ENCODE data around the gene SMIM45.
"Not testable (repeated sequence)": the region's sequence is repeated elsewhere in the genome, so short reads cannot be mapped to it uniquely, and the experiment has no call there.

Gene SMIM45

DNA sequence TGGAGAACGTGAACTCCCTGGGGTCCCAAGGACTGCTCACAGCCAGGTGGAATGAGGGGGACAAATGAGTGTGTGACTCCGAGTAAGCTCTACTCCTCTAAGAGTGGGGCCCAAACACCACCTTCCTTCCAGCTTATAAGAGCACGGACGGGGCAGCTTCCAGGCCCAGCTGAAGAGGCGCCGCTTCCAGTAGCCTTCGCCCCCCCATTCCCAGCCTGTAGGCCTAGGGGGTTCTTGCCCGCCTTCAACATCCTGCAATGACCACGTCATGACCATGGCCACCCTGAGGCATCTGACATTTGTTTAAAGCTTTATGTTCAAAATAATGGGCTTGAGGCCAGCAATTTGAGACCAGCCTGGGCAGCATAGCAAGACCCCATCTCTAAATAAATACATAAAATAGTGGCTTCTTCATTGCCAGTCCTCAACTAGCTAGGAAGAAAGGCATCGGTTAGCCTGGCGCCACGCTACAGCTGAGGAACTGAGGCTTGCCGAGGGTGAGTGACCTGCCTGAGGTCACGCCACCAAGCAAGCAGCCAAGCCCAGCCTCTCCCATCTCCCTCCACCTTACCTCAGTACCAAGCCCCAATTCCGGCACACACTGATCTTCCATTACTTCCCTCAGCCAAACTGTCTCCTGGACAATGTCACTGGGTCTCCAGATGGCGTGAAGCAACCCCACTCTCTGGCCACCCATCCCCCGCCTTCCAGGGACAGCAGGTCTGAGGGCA lies 17.5 kb upstream of the SMIM45 start:
- no peak overlapping the region for H3K27ac Mint-ChIP-seq

DNA sequence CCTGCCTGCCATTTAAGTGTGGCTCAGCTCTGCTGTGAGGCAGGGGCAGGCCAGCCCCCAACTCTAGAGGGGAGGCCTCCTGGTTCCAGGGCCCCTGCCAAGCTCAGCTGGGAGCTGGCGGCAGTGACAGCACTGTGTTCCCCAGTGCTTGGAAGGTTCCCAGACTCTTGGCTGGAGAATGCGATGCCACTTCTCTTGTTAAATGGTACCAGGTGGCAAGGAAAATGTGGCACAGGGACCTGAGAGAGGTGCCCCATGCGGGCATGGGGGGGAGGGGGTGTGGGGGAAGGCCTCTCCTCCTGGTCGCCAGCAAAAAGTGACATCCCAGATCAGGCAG lies 17.0 kb upstream of the SMIM45 start:
- DNase-seq (no peak), ATAC-seq (replicated peaks in 1 of 2) (no peak)
- Mint-ChIP-seq H3K27ac (no peak overlapping the region), H3K4me1 (ENCODE audit: low read depth) (peaks cover 17% of the 10 kb centered on the region), H3K27me3 (ENCODE audit: low read depth) (no peaks in the 10 kb centered on the region), H3K4me3 (no peak overlapping the region), H3K36me3 (ENCODE audit: insufficient read depth in 2 of 2) (peaks cover 3 to 11% of the 10 kb centered on the region in 2 donors), H3K9me3 (no peaks in the 10 kb centered on the region)

More for the DNA sequence above, 17.5 kb upstream of the SMIM45 start:
- no peak for DNase-seq
- H3K4me3 Mint-ChIP-seq = no peak overlapping the region
- H3K27me3 Mint-ChIP-seq (ENCODE audit: low read depth) = no peaks in the 10 kb centered on the region
- ATAC-seq (replicated peaks in 1 of 2) = no peak
- no peaks in the 10 kb centered on the region for H3K9me3 Mint-ChIP-seq
- H3K4me1 Mint-ChIP-seq (ENCODE audit: low read depth) = peaks cover 12% of the 10 kb centered on the region
- H3K36me3 Mint-ChIP-seq (ENCODE audit: insufficient read depth in 2 of 2) = peaks cover 3 to 9% of the 10 kb centered on the region in 2 donors

DNA sequence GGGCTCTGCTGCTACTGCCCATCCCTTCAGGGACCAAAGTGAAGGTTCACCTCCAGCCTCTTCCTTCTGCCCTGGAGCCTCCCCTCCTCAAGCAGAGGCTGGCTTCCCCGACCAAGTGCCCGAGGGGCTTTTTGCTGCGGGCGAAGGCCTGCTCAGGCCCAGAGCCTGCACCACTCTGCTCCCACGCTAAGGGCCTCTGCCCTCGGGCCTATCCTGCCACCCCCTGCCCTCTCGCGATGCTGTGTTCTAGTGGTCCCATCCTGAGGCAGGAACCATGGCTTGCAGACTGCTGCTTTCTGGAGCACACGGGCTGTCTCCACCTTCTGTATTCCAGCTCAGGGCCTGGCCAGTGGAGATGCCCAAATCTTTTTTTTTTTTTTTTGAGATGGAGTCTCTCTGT lies 16.4 kb upstream of the SMIM45 start:
- H3K36me3 Mint-ChIP-seq (ENCODE audit: insufficient read depth in 2 of 2) = peaks cover 3 to 11% of the 10 kb centered on the region in 2 donors
- no peaks in the 10 kb centered on the region for H3K27me3 Mint-ChIP-seq (ENCODE audit: low read depth)
- H3K9me3 Mint-ChIP-seq = no peaks in the 10 kb centered on the region
- peaks cover 22% of the 10 kb centered on the region for H3K4me1 Mint-ChIP-seq (ENCODE audit: low read depth)
- peak overlapping the region; percentile 33 for H3K27ac Mint-ChIP-seq
- ATAC-seq (replicated peaks in 1 of 2) = no peak
- no peak for DNase-seq
- no peak overlapping the region for H3K4me3 Mint-ChIP-seq

DNA sequence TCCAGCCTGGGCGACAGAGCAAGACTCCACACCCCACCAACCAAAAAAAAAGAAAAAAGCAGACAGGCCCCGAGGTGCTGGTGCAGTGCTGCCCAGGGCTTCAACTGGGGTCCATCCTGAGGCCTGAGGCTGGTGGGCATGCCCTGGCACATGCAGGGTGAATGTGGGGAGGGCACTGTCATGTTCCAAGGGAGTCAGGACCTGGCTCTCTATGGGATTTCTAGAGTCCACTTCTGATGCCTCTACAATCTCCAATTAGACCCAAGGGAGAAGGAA lies 15.1 kb upstream of the SMIM45 start:
- H3K4me3 Mint-ChIP-seq = no peak overlapping the region
- DNase-seq (no peak), ATAC-seq (replicated peaks in 1 of 2) (no peak)
- H3K27me3 Mint-ChIP-seq (ENCODE audit: low read depth) = no peaks in the 10 kb centered on the region
- no peaks in the 10 kb centered on the region for H3K9me3 Mint-ChIP-seq
- H3K27ac Mint-ChIP-seq = peak overlapping the region; percentile 63
- H3K4me1 Mint-ChIP-seq (ENCODE audit: low read depth) = peaks cover 36% of the 10 kb centered on the region
- H3K36me3 Mint-ChIP-seq (ENCODE audit: insufficient read depth in 2 of 2) = peaks cover 6 to 22% of the 10 kb centered on the region in 2 donors

DNA sequence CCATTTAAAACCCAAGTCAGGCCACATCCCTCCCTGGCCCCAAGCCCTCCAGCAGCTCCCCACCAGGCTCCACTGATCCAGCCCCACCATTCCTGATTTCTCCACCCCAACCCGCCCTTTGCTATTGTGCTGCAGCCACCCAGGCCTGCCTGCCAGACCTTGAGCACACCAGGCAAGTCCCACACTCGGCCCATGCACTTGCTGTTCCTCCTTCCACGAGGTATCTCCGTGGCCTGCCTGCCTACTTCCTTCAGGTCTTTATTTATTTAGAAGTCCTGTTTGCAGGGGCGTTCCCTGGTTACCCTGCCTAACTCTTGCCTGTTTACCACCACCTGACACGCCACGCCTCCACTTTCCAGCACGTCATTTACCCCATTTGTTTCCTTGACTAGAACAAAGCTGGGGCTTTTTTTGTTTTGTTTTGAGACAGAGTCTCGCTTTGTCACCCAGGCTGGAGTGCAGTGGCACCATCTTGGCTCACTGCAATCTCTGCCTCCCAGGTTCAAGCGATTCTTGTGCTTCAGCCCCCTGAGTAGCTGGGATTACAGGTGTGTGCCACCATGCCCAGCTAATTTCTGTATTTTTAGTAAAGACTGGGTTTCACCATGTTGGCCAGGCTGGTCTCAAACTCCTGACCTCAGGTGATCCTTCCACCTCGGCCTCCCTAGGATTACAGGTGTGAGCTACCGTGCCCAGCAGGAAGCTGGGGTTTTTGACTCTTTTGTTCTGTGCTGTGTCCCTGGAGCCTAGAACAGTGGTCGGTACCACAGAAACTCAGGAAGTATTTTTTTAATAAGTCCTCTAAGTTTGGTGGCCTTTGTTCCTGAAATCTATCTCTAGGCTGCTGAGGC lies 11.7 kb upstream of the SMIM45 start:
- H3K9me3 Mint-ChIP-seq = no peaks in the 10 kb centered on the region
- ATAC-seq (replicated peaks in 1 of 2) = peak; percentile 83 to 84
- peaks cover 8 to 28% of the 10 kb centered on the region in 2 donors for H3K36me3 Mint-ChIP-seq (ENCODE audit: insufficient read depth in 2 of 2)
- peak overlapping the region; percentile 100 for H3K27ac Mint-ChIP-seq
- peak overlapping the region; percentile 74 to 89 for H3K4me3 Mint-ChIP-seq
- H3K4me1 Mint-ChIP-seq (ENCODE audit: low read depth) = peaks cover 66% of the 10 kb centered on the region
- no peaks in the 10 kb centered on the region for H3K27me3 Mint-ChIP-seq (ENCODE audit: low read depth)
- DNase-seq = peak; percentile 94 to 96

DNA sequence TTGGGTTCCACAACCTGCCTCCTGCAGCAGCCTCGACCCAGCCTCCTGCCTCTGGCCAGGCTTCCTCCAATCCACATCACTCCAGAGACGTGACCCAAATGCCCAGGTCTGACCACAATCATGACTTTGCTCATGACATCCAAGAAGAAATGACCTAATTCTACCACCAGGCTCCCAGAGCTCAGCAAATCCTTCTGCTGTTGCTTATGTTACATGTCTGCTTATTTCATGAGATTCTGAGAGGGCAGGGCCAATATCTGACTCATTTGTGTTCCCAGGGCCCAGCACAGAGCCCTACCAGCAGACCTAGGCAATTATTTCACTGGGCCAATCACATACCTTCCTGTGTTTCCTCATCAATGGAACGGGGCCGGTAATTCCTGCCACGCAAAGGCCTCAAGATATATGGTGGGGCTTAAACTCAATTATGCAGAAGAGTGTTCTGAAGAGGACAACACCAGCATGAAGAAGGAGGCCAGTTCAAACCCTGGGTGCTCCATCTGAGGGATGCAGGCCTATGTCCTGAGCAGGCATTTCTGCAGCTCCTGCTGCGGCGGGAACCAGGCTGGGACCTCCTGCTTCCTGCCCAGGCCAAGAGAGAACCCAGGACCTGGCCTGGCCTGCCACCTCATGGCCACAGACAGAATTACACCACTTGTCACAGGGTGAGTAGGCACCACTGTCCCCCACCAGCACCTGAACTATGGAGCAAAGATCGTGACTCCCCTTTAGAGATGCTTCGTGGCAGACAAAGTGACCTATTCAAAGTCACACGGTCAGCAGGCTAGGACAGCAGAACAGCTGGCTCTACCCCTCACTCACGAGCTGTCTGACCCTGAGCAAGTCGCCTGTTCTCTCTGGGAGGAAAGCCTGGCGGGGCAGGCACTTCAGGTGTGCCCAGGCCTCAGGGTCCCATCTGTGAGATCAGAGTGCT lies 10.9 kb upstream of the SMIM45 start:
- Mint-ChIP-seq H3K27me3 (ENCODE audit: low read depth) (no peaks in the 10 kb centered on the region), H3K4me3 (peak overlapping the region; percentile 74 to 89), H3K27ac (peak overlapping the region; percentile 100), H3K4me1 (ENCODE audit: low read depth) (peaks cover 72% of the 10 kb centered on the region), H3K9me3 (no peaks in the 10 kb centered on the region), H3K36me3 (ENCODE audit: insufficient read depth in 2 of 2) (peaks cover 11 to 33% of the 10 kb centered on the region in 2 donors)
- ATAC-seq (replicated peaks in 1 of 2) (peak; percentile 65 to 71), DNase-seq (peak; percentile 86 to 89)

DNA sequence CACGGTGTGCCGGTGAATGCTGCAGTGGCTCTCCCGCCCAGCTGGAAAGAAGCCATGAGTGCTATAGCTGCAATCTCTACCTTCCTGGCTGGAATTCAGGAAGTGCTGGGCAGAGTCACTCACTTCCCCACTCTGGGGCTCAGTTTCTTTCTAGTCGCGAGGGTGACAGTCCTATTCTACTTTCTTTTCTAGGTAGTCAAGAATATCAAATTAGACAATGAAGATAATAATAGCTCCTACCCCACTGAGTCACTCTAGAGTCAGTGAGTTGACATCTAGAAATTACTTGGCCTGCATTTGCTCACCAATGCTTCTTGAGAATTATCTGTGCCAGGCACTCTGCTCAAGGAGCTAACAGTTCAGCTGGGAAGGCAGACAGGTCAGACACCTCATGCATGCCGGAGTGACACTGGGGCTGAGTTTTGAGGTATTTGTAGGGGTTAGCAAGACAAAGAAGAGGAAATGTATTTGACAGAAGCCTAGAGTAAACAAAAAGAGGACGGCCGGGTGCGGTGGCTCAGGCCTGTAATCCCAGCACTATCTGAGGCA lies 8.2 kb upstream of the SMIM45 start:
- peak overlapping the region; percentile 68 to 76 for H3K4me3 Mint-ChIP-seq
- DNase-seq = peak in 1 of 2 donors; percentile 33
- peaks cover 86% of the 10 kb centered on the region for H3K4me1 Mint-ChIP-seq (ENCODE audit: low read depth)
- H3K9me3 Mint-ChIP-seq = no peaks in the 10 kb centered on the region
- ATAC-seq (replicated peaks in 1 of 2) = no peak
- peak overlapping the region; percentile 73 for H3K27ac Mint-ChIP-seq
- H3K36me3 Mint-ChIP-seq (ENCODE audit: insufficient read depth in 2 of 2) = peaks cover 9 to 32% of the 10 kb centered on the region in 2 donors
- no peaks in the 10 kb centered on the region for H3K27me3 Mint-ChIP-seq (ENCODE audit: low read depth)

DNA sequence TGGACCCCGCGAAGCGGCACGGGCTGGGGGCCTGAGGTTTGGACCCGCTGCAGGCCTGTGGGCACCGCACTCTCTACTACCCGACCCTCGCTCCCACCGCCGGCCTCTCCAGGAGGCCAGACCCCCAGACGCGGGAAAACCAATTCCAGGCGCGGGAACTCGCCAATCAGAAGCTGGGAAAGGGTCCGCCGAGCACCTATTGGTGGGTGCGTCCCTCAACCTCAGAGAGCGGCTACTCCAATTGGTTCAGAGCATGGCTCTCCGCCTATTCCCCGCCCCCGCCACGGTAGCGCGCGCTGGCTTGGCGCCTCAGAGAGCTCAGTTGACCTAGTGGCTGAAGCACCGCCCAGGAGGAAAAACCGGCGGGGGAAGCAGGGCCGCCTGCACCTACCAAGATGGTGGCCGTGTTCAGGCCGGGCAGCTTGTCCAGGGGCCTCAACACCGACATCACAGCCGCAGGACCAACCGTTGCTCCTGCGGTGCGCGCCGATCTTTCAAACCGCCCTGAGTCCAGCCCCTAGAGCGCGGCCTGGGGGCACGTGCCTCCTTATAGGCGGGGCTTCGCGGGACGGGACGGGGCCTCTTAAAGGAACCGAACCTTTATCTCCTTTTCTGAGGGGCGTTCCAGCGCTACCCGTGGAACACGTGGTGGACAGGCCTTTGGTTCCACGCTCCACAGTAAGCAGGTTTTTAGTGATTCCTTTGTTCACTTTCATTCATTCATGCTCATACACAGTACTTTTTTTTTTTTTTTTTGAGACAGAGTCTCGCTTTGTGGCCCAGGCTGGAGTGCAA lies 5.1 kb upstream of the SMIM45 start, which contains the start of gene CENPM:
TSS of gene CENPM (minus strand) at position 524 of the 795 bp plus-strand sequence. CDS start at position 448, 76 bp downstream.
- peak; percentile 96 for DNase-seq
- H3K4me3 Mint-ChIP-seq = peak within 1 kb of the TSS; percentile 94 to 97
- peaks cover 5 to 17% of the 10 kb centered on the region in 2 donors for H3K36me3 Mint-ChIP-seq (ENCODE audit: insufficient read depth in 2 of 2)
- no peaks in the 10 kb centered on the region for H3K27me3 Mint-ChIP-seq (ENCODE audit: low read depth)
- H3K9me3 Mint-ChIP-seq = no peaks in the 10 kb centered on the region
- peak within 1 kb of the TSS; percentile 56 for H3K27ac Mint-ChIP-seq
- ATAC-seq (replicated peaks in 1 of 2) = peak; percentile 94 to 95
- peaks cover 75% of the 10 kb centered on the region for H3K4me1 Mint-ChIP-seq (ENCODE audit: low read depth)

DNA sequence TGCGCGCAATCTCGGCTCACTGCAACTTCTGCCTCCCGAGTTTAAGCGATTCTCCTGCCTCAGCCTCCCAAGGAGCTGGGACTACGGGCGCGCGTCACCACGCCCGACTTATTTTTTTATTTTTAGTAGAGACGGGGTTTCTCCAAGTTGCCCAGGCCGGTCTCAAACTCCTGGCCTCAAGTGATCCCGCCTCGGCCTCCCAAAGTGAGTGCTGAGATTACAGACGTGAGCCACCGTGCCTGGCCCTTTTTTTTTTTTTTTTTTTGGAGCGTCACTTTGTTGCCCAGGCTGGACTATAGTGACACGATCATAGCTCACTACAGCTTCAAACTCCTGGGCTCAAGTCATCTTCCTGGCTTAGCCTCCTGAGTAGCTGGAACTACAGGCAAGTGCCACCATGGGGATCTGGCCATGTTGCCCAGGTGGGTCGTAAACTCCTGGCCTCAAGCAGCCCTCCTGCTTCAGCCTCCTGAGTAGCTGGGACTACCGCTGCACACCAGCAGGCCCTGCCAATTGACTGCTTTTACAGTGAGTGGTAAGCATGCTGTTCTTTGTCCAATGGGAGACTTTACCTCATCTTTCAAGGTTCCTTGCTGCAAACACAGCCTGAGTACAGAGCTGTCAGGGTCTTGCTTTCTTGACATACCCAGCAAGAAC lies 4.4 kb upstream of the SMIM45 start:
- Mint-ChIP-seq H3K4me3 (peak overlapping the region; percentile 94 to 97), H3K4me1 (ENCODE audit: low read depth) (peaks cover 70% of the 10 kb centered on the region), H3K27ac (peak overlapping the region; percentile 51), H3K36me3 (ENCODE audit: insufficient read depth in 2 of 2) (peaks cover 5 to 12% of the 10 kb centered on the region in 2 donors), H3K9me3 (no peaks in the 10 kb centered on the region), H3K27me3 (ENCODE audit: low read depth) (no peaks in the 10 kb centered on the region)
- no peak for DNase-seq
- no peak for ATAC-seq (replicated peaks in 1 of 2)

DNA sequence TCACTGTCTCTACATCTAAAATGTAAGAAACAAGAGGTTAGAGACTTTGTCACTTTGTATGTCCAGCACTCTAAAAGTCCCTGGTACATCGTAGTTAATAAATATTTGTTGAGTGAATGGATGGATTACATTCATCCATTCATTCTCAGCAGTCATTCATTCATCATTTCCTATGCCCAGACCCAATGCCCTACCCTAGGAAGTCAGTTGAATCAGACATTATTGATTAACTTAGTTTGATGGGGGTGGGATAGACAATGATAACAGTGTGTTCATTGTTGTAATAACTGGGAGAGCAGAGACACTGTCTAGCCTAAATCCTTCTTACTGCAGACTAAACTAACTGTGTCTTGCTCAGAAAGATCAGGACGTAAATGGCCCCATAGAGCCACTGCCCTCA lies 3.8 kb upstream of the SMIM45 start:
- H3K4me1 Mint-ChIP-seq (ENCODE audit: low read depth) = peaks cover 64% of the 10 kb centered on the region

DNA sequence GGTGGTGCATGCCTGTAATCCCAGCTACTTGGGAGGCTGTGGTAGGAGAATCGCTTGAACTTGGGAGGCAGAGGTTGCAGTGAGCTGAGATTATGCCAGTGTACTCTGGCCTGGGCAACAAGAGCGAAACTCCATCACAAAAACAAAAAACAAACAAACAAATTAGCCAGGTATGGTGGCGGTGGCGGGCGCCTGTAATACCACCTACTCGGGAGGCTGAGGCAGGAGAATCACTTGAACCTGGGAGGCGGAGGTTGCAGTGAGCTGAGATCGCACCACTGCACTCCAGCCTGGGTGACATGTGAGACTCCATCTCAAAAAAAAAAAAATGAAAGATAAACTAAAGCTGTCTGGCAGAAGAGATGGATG lies 3.0 kb upstream of the SMIM45 start:
- not testable (repeated sequence) for H3K27me3 Mint-ChIP-seq (ENCODE audit: low read depth); ATAC-seq (replicated peaks in 1 of 2); H3K9me3 Mint-ChIP-seq; H3K36me3 Mint-ChIP-seq (ENCODE audit: insufficient read depth in 2 of 2); DNase-seq
- Mint-ChIP-seq H3K4me1 (ENCODE audit: low read depth) (peaks cover 57% of the 10 kb centered on the region), H3K4me3 (peak overlapping the region; percentile 94 to 97), H3K27ac (peak overlapping the region; percentile 12)

More for the DNA sequence above, 3.8 kb upstream of the SMIM45 start:
- H3K27me3 Mint-ChIP-seq (ENCODE audit: low read depth) = no peaks in the 10 kb centered on the region
- H3K9me3 Mint-ChIP-seq = no peaks in the 10 kb centered on the region
- ATAC-seq (replicated peaks in 1 of 2) = no peak
- peak overlapping the region; percentile 94 to 97 for H3K4me3 Mint-ChIP-seq
- peaks cover 5 to 12% of the 10 kb centered on the region in 2 donors for H3K36me3 Mint-ChIP-seq (ENCODE audit: insufficient read depth in 2 of 2)
- DNase-seq = no peak
- no peak overlapping the region for H3K27ac Mint-ChIP-seq

All from activated T-cell treated with anti-CD3 and anti-CD28 coated beads, Interleukin-2, amount 50 U/mL, for 72 hours (primary cell).